A673 (cell line): Measurements from ENCODE around the gene BCR. TPM values are rescaled to one million over a fixed set of nuclear protein-coding genes. Genes with fewer than 3 reads are reported as not detected.
A peak's percentile ranks its signal among the peaks of the same experiment; 100 is the strongest.

Experiments used
- BruUV-seq: library from RNA; stranded (reverse); fragments of 400-500 nt; replicated peaks from 2 replicates; lab custom pipeline; 2021; lab: Mats Ljungman, UMichigan
- CTCF ChIA-PET: fragments of 300-600 bp; sonication (Branson Sonifier 250); formaldehyde crosslinking; loops from one replicate; lab custom pipeline; 2022; ENCODE audit warnings: antibody characterized with exemption; lab: Charles Lee
- POLR2A ChIA-PET: fragments of 300-600 bp; sonication (Branson Sonifier 250); formaldehyde crosslinking; loops from one replicate; lab custom pipeline; 2022; ENCODE audit warnings: antibody characterized with exemption; ENCODE audit not compliant: low non-redundant PET; lab: Charles Lee
- DNase-seq: peaks from one replicate; pipeline ENCODE4 v3.0.0-alpha.2; 2015; ENCODE audit warnings: low spot score
- H3K27ac ChIP-seq: fragments of 200-600 bp; sonication (generic); 2 replicates; pipeline ENCODE4 v1.5.1; 2016; ENCODE audit warnings: mixed run types, low read depth, mild to moderate bottlenecking, mixed read lengths, antibody characterized with exemption, low read length; ENCODE audit not compliant: poor library complexity, severe bottlenecking
- H3K27me3 ChIP-seq: fragments of 200-600 bp; sonication (generic); replicated peaks from 2 replicates; pipeline ENCODE4 v1.6.1; 2017; ENCODE audit warnings: mixed run types, low read depth, mild to moderate bottlenecking, mixed read lengths, antibody characterized with exemption, low read length; ENCODE audit not compliant: insufficient read depth, poor library complexity
- H3K36me3 ChIP-seq: fragments of 200-600 bp; sonication (generic); 2 replicates; pipeline ENCODE4 v1.6.1; 2016; ENCODE audit warnings: mixed run types, mild to moderate bottlenecking, mixed read lengths, antibody characterized with exemption, low read length; ENCODE audit not compliant: insufficient read depth, poor library complexity, severe bottlenecking
- H3K4me1 ChIP-seq: fragments of 200-600 bp; sonication (generic); 2 replicates; pipeline ENCODE4 v1.6.1; 2017; ENCODE audit warnings: mixed run types, mild to moderate bottlenecking, mixed read lengths, antibody characterized with exemption, low read length; ENCODE audit not compliant: insufficient read depth, poor library complexity, severe bottlenecking
- H3K4me3 ChIP-seq: fragments of 200-600 bp; sonication (generic); 2 replicates; pipeline ENCODE4 v1.5.1; 2016; ENCODE audit warnings: low read depth, mixed run types, mild to moderate bottlenecking, mixed read lengths, low read length; ENCODE audit not compliant: poor library complexity, severe bottlenecking
- H3K9me3 ChIP-seq: fragments of 200-600 bp; sonication (generic); 2 replicates; pipeline ENCODE4 v1.6.1; 2016; ENCODE audit warnings: mixed run types, low read depth, mild to moderate bottlenecking, mixed read lengths, antibody characterized with exemption, low read length; ENCODE audit not compliant: poor library complexity, severe bottlenecking
- CTCF ChIP-seq: fragments of 300-800, 200-600 bp; sonication (generic); conservative IDR thresholded peaks from 2 replicates; pipeline ENCODE4 v1.5.1; 2017; ENCODE audit warnings: low read depth, mild to moderate bottlenecking, antibody characterized with exemption, low read length, moderate library complexity, mixed read lengths
- EZH2 ChIP-seq: fragments of 200-600 bp; sonication (generic); IDR thresholded peaks from 2 replicates; pipeline ENCODE4 v1.6.1; 2017; ENCODE audit warnings: borderline replicate concordance, low read depth, mild to moderate bottlenecking, mixed read lengths, antibody characterized with exemption, low read length; ENCODE audit not compliant: poor library complexity, severe bottlenecking
- intact Hi-C: fragments of 100-400 bp; cut with micrococcal nuclease; formaldehyde crosslinking; loops from one replicate; pipeline ENCODE4 v1.10.0; 2022; ENCODE audit not compliant: unreplicated experiment
- total RNA-seq: library from RNA; stranded (reverse); gene quantifications from 2 replicates; pipeline ENCODE4 v1.2.3, GENCODE V29; 2021

BCR gene
- total RNA-seq, 1 experiment from 2014 or later: 63.1 TPM

GRCh38 chr22:23280356-23281052, 100.2 kb downstream of the BCR start:
- DNase-seq: no peak
- Histone ChIP-seq H3K9me3 (no peaks in the 10 kb centered on the region), H3K36me3 (peaks cover 8% of the 10 kb centered on the region), H3K27ac (no peak overlapping the region), H3K4me3 (no peak overlapping the region), H3K4me1 (no peaks in the 10 kb centered on the region), H3K27me3 (no peaks in the 10 kb centered on the region)
- ChIA-PET CTCF (no interaction called here), POLR2A (no interaction called here)
- BruUV-seq: no TSS peak
- intact Hi-C loops: no loop called here
- no peak for TF ChIP-seq EZH2
- TF ChIP-seq CTCF: no peak

DNA sequence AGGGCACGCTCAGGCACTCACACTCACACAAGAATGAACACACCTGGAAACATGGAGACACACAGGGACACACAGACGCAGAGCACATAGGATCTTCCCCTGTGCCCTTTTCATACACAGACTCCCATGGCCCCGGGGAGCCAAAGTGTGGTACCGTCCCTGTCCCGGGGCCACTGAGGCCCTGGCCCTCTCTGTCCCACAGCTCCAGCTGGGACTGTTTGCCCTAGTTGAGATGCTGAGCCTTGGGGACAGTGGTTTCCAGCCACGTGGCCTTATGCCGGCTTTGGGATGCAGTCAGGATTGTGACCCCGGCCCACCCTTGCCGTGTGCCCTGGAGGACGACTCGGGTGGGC, 100.7 kb downstream of the BCR start:
- ChIA-PET POLR2A (no interaction called here), CTCF (no interaction called here)
- no peak for TF ChIP-seq CTCF
- no peak for TF ChIP-seq EZH2
- Histone ChIP-seq H3K36me3 (peaks cover 8% of the 10 kb centered on the region), H3K4me1 (no peaks in the 10 kb centered on the region), H3K27me3 (no peaks in the 10 kb centered on the region), H3K4me3 (no peak overlapping the region), H3K27ac (no peak overlapping the region), H3K9me3 (no peaks in the 10 kb centered on the region)
- no peak for DNase-seq
- no TSS peak for BruUV-seq
- intact Hi-C loops: no loop called here

DNA sequence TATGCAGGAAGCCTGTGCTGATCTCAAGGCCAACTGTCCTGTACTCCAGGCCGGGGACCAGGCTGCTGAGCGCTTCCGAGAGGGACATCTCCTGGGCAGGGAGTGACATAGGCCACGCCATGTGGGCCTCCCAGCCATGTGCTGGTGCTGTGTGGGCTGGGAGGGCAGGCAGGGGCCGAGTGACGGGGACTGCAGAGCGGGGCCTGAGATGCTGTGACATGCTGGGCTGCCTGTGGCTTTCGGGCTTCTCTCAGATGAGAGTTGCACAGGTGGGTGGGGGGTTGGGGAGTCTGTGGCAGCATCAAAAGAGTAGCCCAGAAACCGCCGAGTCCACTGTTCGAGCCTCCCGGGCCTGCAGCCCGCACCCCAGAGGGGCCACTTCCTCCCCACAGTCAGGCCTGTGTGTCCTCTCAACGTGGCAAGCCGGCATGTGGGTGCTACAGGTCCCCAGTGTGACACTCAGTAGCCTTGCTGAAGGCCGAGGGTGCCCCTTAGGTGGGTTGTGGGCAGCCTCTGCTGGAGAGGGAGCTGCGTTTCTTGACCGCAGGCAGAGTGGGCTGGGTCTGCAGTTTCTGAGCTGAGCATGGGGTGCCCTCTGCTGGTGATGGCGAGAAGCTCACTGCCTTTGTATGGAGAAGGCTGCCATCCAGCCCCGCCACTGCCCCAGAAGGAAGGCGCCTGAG, 101.2 kb downstream of the BCR start:
- ChIA-PET CTCF (interaction anchor here (0.6 to 1.6 kb wide), 14 partner anchors 9 to 322 kb away, joined by 3 to 43 read pairs (median 7); partner anchors contain the start of genes BCR and RAB36), POLR2A (no interaction called here)
- Histone ChIP-seq H3K36me3 (peaks cover 8% of the 10 kb centered on the region), H3K9me3 (no peaks in the 10 kb centered on the region), H3K4me3 (no peak overlapping the region), H3K27me3 (no peaks in the 10 kb centered on the region), H3K4me1 (no peaks in the 10 kb centered on the region), H3K27ac (peak overlapping the region; percentile 63)
- no TSS peak for BruUV-seq
- intact Hi-C loops: loop anchor here (1.0 kb wide), 1 partner anchor 103 kb away; no protein-coding TSS in a partner anchor
- no peak for TF ChIP-seq EZH2
- TF ChIP-seq CTCF: peak; percentile 90
- DNase-seq: peak; percentile 85
